Erythroblast (primary cell): ENCODE measurements around the gene TP53BP2.
A peak's percentile ranks its signal among the peaks of the same experiment; 100 is the strongest.

Experiments used
- GATA1 ChIP-seq: IDR thresholded peaks from 2 replicates; pipeline ENCODE4 v1.6.1; 2011; ENCODE audit warnings: low read depth, mild to moderate bottlenecking, control low read depth, low read length, moderate library complexity
- POLR2A ChIP-seq: IDR thresholded peaks from 2 replicates; pipeline ENCODE4 v1.6.1; 2011; ENCODE audit warnings: mild to moderate bottlenecking, low read length

GRCh38 chr1:223748773-223749733 is 96.7 kb downstream of the TP53BP2 start:
- TF ChIP-seq POLR2A (peak; percentile 19), GATA1 (no peak)
